Thyroid gland (tissue), 4 donors: ENCODE measurements around the gene PRLH. TPM values are rescaled to one million over a fixed set of nuclear protein-coding genes. Genes with fewer than 3 reads are reported as not detected.
A peak's percentile ranks its signal among the peaks of the same experiment; 100 is the strongest.

Source experiments
- DNase-seq, 2 donors: peaks; one replicate each; pipeline ENCODE4 v3.0.0-alpha.2; 2019
- H3K27ac ChIP-seq, 3 donors: fragments of 200-600 bp; sonication (generic); 1 replicate in 2 of 3; 2 replicates in 1 of 3; pipeline ENCODE4 v1.5.1; 2016 to 2019; ENCODE audit warnings: mild to moderate bottlenecking in 1 of 3, moderate library complexity in 1 of 3
- H3K27me3 ChIP-seq: fragments of 200-600 bp; sonication (generic); one replicate; pipeline ENCODE4 v1.5.1; 2019
- H3K36me3 ChIP-seq, 2 donors: fragments of 200-600 bp; sonication (generic); one replicate each; pipeline ENCODE4 v1.5.1; 2016 to 2019
- H3K4me1 ChIP-seq, 2 donors: fragments of 200-600 bp; sonication (generic); one replicate each; pipeline ENCODE4 v1.5.1; 2017 to 2019
- H3K4me3 ChIP-seq, 3 donors: fragments of 200-600 bp; sonication (generic); replicated peaks in 1 of 3; 1 replicate in 2 of 3; 2 replicates in 1 of 3; pipeline ENCODE4 v1.5.1; 2016; ENCODE audit warnings: mild to moderate bottlenecking in 1 of 3
- H3K9me3 ChIP-seq: fragments of 200-600 bp; sonication (generic); one replicate; pipeline ENCODE4 v1.5.1; 2017
- POLR2A ChIP-seq, 2 donors: fragments of 450-650 bp; IDR thresholded peaks; one replicate each; pipeline ENCODE4 v1.6.1; 2017; ENCODE audit warnings: antibody characterized with exemption in 2 of 2, mild to moderate bottlenecking in 2 of 2, moderate library complexity in 1 of 2
- WGBS, 2 donors: methylation state at CpG; one replicate each; pipeline ENCODE4 v1.1.5; 2017; 5-methylcytosine and 5-hydroxymethylcytosine counted together
- intact Hi-C: fragments of 100-400 bp; cut with DNase I; formaldehyde crosslinking; loops from one replicate; pipeline ENCODE4 v1.15.1; 2023
- total RNA-seq, 4 donors: library from RNA; depleted of rRNA; stranded (reverse); fragments of >200 nt; gene quantifications; one replicate each; pipeline ENCODE4 v1.2.3, GENCODE V29; 2016
- TF ChIP-seq, protein P1 (sequence below), 6 experiments: fragments of 200-600 bp in 3 of 6; fragments of 450-650 bp in 3 of 6; sonication (generic) in 3 of 6; IDR thresholded peaks; one replicate each; pipeline ENCODE4 v1.5.1; 2016 to 2019; ENCODE audit warnings: antibody characterized with exemption in 6 of 6, mild to moderate bottlenecking in 2 of 6, inconsistent platforms in 1 of 6, moderate library complexity in 1 of 6

PRLH gene
- total RNA-seq, 4 donors from 2014 or later: not detected

DNA sequence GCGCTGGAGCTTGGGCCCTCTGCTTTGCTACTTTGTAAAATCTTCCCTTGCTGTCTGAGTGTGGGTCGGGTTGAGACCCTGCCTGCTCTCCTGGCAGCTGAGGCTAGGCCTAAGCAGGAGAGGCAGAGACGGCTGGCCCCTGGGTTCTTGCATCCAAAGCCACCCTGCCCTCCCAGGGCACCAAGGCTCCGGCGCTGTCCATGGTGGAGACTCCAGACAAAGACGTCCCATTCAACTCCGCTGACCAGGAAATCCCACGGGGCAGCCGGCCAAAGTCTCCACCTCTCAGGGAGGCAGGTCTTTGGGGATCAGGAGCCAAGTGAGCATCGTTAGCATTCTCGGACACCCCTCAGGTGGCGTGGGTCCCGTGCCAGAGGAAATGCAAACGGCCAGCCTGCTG, 2.6 kb upstream of the PRLH start:
- peak in 1 of 2 donors; percentile 38 for DNase-seq
- Histone ChIP-seq H3K27ac (no peak overlapping the region), H3K27me3 (no peaks in the 10 kb centered on the region), H3K4me1 (peaks cover 7 to 8% of the 10 kb centered on the region in 2 donors), H3K9me3 (no peaks in the 10 kb centered on the region), H3K36me3 (no peaks in the 10 kb centered on the region), H3K4me3 (no peak overlapping the region)
- intact Hi-C loops: no loop called here
- WGBS, 2 donors: 23 to 39% methylated on average over 7 to 12 of the region's 14 CpGs
- TF ChIP-seq, protein P1, sequence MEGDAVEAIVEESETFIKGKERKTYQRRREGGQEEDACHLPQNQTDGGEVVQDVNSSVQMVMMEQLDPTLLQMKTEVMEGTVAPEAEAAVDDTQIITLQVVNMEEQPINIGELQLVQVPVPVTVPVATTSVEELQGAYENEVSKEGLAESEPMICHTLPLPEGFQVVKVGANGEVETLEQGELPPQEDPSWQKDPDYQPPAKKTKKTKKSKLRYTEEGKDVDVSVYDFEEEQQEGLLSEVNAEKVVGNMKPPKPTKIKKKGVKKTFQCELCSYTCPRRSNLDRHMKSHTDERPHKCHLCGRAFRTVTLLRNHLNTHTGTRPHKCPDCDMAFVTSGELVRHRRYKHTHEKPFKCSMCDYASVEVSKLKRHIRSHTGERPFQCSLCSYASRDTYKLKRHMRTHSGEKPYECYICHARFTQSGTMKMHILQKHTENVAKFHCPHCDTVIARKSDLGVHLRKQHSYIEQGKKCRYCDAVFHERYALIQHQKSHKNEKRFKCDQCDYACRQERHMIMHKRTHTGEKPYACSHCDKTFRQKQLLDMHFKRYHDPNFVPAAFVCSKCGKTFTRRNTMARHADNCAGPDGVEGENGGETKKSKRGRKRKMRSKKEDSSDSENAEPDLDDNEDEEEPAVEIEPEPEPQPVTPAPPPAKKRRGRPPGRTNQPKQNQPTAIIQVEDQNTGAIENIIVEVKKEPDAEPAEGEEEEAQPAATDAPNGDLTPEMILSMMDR (IDR thresholded peaks at IDR 0.05): no peak
- no peak for TF ChIP-seq POLR2A (IDR thresholded peaks at IDR 0.05)

DNA sequence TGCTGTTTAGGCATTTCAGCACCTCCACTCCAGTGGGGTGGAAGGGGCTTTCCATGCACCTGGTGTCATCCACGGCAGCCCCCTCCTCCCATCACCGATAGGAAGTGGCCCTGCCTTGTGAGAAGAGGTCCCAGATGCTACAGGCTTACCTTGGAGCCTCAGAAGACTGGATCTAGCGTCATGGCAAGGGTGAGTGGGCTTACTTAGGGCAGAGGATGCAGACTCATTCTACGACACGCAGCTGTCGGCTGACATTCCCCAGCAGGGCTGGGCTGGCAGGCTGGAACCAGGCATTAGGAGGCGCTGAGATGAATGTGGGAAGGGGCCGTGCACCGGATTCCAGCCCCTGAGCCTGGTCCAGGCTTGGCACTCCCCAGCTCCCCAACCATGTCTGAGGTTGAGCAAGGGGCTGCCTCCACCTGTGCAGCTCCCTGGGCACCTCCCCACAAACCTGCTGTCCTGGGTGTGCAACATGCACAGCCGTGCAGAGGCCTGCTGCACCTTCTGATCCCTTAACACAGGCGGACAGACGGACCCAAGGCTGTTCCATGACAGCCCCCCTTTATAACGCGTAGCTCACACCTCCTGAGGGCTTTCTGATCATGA, 1.7 kb upstream of the PRLH start:
- 85 to 88% methylated on average over 11 to 14 of the region's 14 CpGs for WGBS, 2 donors
- intact Hi-C loops: loop anchor here (5.0 kb wide), 1 partner anchor 92 kb away; no protein-coding TSS in a partner anchor
- no peaks in the 10 kb centered on the region for H3K36me3 ChIP-seq
- no peaks in the 10 kb centered on the region for H3K9me3 ChIP-seq
- TF ChIP-seq POLR2A (IDR thresholded peaks at IDR 0.05): no peak
- TF ChIP-seq, protein P1 (IDR thresholded peaks at IDR 0.05): no peak
- peaks cover 0 to under 1% of the 10 kb centered on the region in 2 donors for H3K4me1 ChIP-seq
- no peak overlapping the region for H3K4me3 ChIP-seq
- DNase-seq: no peak
- no peak overlapping the region for H3K27ac ChIP-seq
- no peaks in the 10 kb centered on the region for H3K27me3 ChIP-seq

DNA sequence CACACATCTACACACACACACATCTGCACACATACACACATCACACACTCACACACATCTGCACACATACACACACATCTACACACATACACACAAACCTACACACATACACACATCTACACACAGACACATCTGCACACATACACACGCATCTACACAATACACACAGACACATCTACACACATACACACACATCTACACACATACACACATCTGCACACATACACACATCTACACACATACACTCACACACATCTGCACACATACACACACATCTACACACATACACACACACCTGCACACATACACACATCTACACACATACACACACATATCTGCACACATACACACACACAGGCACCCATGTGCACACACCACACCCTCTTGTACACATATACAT, 400 bp upstream of the PRLH start:
- H3K4me1 ChIP-seq: no peaks in the 10 kb centered on the region
- no peaks in the 10 kb centered on the region for H3K36me3 ChIP-seq
- intact Hi-C loops: loop anchor here (5.0 kb wide), 1 partner anchor 94 kb away; no protein-coding TSS in a partner anchor
- TF ChIP-seq POLR2A (IDR thresholded peaks at IDR 0.05): no peak
- TF ChIP-seq, protein P1 (IDR thresholded peaks at IDR 0.05): no peak
- WGBS, 2 donors: 95 to 100% methylated on average over 1 of the region's 1 CpG
- H3K4me3 ChIP-seq: no peak overlapping the region
- H3K27me3 ChIP-seq: no peaks in the 10 kb centered on the region
- H3K27ac ChIP-seq: no peak overlapping the region
- DNase-seq: no peak
- no peaks in the 10 kb centered on the region for H3K9me3 ChIP-seq

DNA sequence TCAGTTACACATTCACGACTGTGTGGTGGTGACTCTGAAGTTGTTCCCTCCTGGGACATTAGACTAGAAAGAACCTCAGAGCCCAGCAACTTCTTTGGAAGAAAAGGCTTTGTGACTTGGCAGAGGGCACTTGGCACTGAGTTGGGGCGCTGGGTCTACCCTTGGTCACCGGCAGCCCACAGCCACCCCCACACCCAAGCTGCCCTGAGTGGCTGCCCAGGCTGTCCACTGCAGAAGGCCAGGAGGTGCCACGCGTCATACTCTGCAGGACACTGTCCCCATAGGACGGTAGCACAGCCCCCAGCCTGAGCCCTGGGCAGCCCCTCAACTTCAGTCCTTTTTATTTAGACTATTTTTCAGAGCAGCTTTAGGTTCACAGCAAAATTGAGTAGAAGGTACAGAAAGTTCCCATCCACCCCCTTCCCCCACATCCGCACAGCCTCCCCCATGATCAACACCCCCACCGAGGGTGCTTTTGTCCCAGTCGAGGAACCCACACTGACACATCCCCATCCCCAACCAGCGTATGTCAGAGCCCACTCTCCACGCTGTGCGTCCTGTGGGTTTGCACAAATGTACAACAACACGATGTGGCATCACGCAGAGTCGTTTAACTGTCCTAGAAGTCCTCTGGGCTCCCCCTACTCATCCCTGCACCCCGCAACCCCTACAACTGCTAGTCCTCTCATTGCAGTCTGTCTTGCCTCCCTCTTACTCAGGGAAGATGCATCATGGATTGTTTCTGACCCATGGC, 1.1 kb downstream of the PRLH start:
- Histone ChIP-seq H3K36me3 (no peaks in the 10 kb centered on the region), H3K27me3 (no peaks in the 10 kb centered on the region), H3K9me3 (no peaks in the 10 kb centered on the region), H3K27ac (no peak overlapping the region), H3K4me3 (no peak overlapping the region), H3K4me1 (peaks cover 5 to 10% of the 10 kb centered on the region in 2 donors)
- no peak for TF ChIP-seq POLR2A (IDR thresholded peaks at IDR 0.05)
- TF ChIP-seq, protein P1 (IDR thresholded peaks at IDR 0.05): no peak
- intact Hi-C loops: loop anchor here (5.0 kb wide), 1 partner anchor 95 kb away; no protein-coding TSS in a partner anchor
- 82 to 86% methylated on average over 13 to 16 of the region's 16 CpGs for WGBS, 2 donors
- DNase-seq: no peak
